ENCODE measurements around the gene RCAN2.
"Not testable (repeated sequence)": the region's sequence is repeated elsewhere in the genome, so short reads cannot be mapped to it uniquely, and the experiment has no call there.

The RCAN2 gene

GRCh38 chr6:46381057-46381456 lies 110.2 kb downstream of the RCAN2 start:
- no peak for DNase-seq

GRCh38 chr6:46380152-46380807 lies 111.0 kb downstream of the RCAN2 start:
- DNase-seq: no peak

GRCh38 chr6:46378882-46379416 lies 112.3 kb downstream of the RCAN2 start:
- no peak for DNase-seq

- no peak for DNase-seq
Observed at GRCh38 chr6:46378161-46378881, 112.9 kb downstream of the RCAN2 start.

GRCh38 chr6:46377209-46377608 lies 114.0 kb downstream of the RCAN2 start:
- DNase-seq: no peak

GRCh38 chr6:46376562-46377061 lies 114.6 kb downstream of the RCAN2 start:
- DNase-seq: no peak

- no peak for DNase-seq
Observed at GRCh38 chr6:46370622-46371021, 120.6 kb downstream of the RCAN2 start.

- no peak for DNase-seq
Observed at GRCh38 chr6:46368169-46368536, 123.1 kb downstream of the RCAN2 start.

GRCh38 chr6:46367354-46368168 lies 123.7 kb downstream of the RCAN2 start:
- DNase-seq: no peak

GRCh38 chr6:46366190-46366900 lies 124.9 kb downstream of the RCAN2 start:
- no peak for DNase-seq

GRCh38 chr6:46357591-46357990 lies 133.7 kb downstream of the RCAN2 start:
- no peak for DNase-seq

GRCh38 chr6:46356543-46356942 lies 134.7 kb downstream of the RCAN2 start:
- DNase-seq: no peak

GRCh38 chr6:46353528-46353927 lies 137.7 kb downstream of the RCAN2 start:
- DNase-seq: no peak

GRCh38 chr6:46352541-46353268 lies 138.5 kb downstream of the RCAN2 start:
- no peak for DNase-seq

GRCh38 chr6:46350714-46351113 lies 140.5 kb downstream of the RCAN2 start:
- DNase-seq: no peak

- DNase-seq: no peak
Observed at GRCh38 chr6:46347669-46348068, 143.6 kb downstream of the RCAN2 start.

- DNase-seq: no peak
Observed at GRCh38 chr6:46340246-46340645, 151.0 kb downstream of the RCAN2 start.

GRCh38 chr6:46338131-46338530 lies 153.1 kb downstream of the RCAN2 start:
- no peak for DNase-seq

GRCh38 chr6:46334442-46334841 lies 156.8 kb downstream of the RCAN2 start:
- no peak for DNase-seq

- no peak for DNase-seq
Observed at GRCh38 chr6:46333481-46333880, 157.8 kb downstream of the RCAN2 start.

- DNase-seq: not testable (repeated sequence)
Observed at GRCh38 chr6:46332448-46332847, 158.8 kb downstream of the RCAN2 start.

- DNase-seq: no peak
Observed at GRCh38 chr6:46331461-46331860, 159.8 kb downstream of the RCAN2 start.
